Measurements from ENCODE around the gene ZBTB46.

The ZBTB46 gene

GRCh38 chr20:63694584-63695423 is 136.3 kb downstream of the ZBTB46 start:
- no peak overlapping the region for H2AFZ ChIP-seq (ENCODE audit: low read depth, low read length, severe bottlenecking)
- no peak overlapping the region for H3K9ac ChIP-seq (ENCODE audit: low read length)
- H3K79me2 ChIP-seq (ENCODE audit: insufficient read depth, low read length): no peaks in the 10 kb centered on the region
- H3K27ac ChIP-seq (ENCODE audit: low read depth, low read length): no peak overlapping the region
- H3K27me3 ChIP-seq (ENCODE audit: low read length): no peaks in the 10 kb centered on the region
- H3K9me3 ChIP-seq (ENCODE audit: insufficient read depth, low read length): no peaks in the 10 kb centered on the region
- no peaks in the 10 kb centered on the region for H3K36me3 ChIP-seq (ENCODE audit: low read length)
- TF ChIP-seq, protein P1, sequence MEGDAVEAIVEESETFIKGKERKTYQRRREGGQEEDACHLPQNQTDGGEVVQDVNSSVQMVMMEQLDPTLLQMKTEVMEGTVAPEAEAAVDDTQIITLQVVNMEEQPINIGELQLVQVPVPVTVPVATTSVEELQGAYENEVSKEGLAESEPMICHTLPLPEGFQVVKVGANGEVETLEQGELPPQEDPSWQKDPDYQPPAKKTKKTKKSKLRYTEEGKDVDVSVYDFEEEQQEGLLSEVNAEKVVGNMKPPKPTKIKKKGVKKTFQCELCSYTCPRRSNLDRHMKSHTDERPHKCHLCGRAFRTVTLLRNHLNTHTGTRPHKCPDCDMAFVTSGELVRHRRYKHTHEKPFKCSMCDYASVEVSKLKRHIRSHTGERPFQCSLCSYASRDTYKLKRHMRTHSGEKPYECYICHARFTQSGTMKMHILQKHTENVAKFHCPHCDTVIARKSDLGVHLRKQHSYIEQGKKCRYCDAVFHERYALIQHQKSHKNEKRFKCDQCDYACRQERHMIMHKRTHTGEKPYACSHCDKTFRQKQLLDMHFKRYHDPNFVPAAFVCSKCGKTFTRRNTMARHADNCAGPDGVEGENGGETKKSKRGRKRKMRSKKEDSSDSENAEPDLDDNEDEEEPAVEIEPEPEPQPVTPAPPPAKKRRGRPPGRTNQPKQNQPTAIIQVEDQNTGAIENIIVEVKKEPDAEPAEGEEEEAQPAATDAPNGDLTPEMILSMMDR (IDR thresholded peaks at IDR 0.05; ENCODE audit: insufficient read depth, low read length, poor library complexity, severe bottlenecking): no peak
- no peak for TF ChIP-seq EZH2phosphoT487 (conservative IDR thresholded peaks at IDR 0.05; ENCODE audit: low read length)
- H3F3A ChIP-seq (ENCODE audit: insufficient read depth): no peaks in the 10 kb centered on the region
- H3K9me2 ChIP-seq (replicated peaks; ENCODE audit: insufficient read depth, low read length): no peaks in the 10 kb centered on the region
- H4K20me1 ChIP-seq (ENCODE audit: low read depth, low read length): no peaks in the 10 kb centered on the region
- no peak overlapping the region for H3K4me2 ChIP-seq (ENCODE audit: low read depth, low read length, poor library complexity, severe bottlenecking)
- no peak overlapping the region for H3K4me3 ChIP-seq (ENCODE audit: insufficient read depth, low read length, poor library complexity, severe bottlenecking)

DNA sequence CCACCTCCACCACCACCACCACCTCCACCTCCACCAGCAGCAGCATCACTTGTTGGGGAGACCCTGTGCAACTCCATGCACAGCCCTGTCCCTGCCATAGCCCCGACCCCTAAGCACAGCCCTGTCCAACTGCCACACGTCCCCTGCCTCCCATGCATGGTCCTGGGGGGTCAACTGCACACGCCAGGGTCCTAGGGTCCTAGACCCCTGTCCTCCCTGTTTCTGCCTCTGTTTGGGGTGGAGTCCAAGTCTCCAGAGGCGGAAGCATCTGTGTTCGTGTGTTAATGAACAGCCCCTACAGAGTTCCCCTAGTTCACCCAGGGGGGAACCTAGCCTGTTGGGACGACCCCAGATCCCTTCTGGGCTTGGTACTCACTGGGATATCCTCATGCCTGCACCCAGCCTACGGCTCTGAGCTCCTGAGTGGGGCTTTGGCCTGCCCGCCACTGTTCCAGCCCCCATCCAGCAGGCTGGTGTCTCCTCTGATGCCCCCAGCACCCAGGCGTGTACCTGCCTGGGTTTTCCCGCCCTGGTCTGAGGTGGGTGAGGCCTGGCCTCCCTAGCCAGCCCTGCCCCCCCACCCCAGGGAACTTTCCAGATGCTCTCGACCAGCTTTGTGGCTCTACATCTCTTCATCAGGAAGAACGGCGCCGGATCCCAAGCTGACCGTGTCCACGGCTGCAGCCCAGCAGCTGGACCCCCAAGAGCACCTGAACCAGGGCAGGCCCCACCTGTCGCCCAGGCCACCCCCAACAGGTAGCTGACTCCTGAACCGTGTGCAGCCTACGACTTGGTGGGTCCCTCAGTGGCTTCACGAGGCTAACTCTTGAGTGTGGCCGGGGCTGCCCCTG is 137.1 kb downstream of the ZBTB46 start:
- no peak overlapping the region for H3K9ac ChIP-seq (ENCODE audit: low read length)
- no peaks in the 10 kb centered on the region for H3F3A ChIP-seq (ENCODE audit: insufficient read depth)
- no peaks in the 10 kb centered on the region for H3K27me3 ChIP-seq (ENCODE audit: low read length)
- H2AFZ ChIP-seq (ENCODE audit: low read depth, low read length, severe bottlenecking): no peak overlapping the region
- H3K9me2 ChIP-seq (replicated peaks; ENCODE audit: insufficient read depth, low read length): no peaks in the 10 kb centered on the region
- H3K9me3 ChIP-seq (ENCODE audit: insufficient read depth, low read length): no peaks in the 10 kb centered on the region
- H4K20me1 ChIP-seq (ENCODE audit: low read depth, low read length): no peaks in the 10 kb centered on the region
- H3K27ac ChIP-seq (ENCODE audit: low read depth, low read length): no peak overlapping the region
- H3K4me2 ChIP-seq (ENCODE audit: low read depth, low read length, poor library complexity, severe bottlenecking): no peak overlapping the region
- no peaks in the 10 kb centered on the region for H3K79me2 ChIP-seq (ENCODE audit: insufficient read depth, low read length)
- TF ChIP-seq, protein P1 (IDR thresholded peaks at IDR 0.05; ENCODE audit: insufficient read depth, low read length, poor library complexity, severe bottlenecking): no peak
- no peak for TF ChIP-seq EZH2phosphoT487 (conservative IDR thresholded peaks at IDR 0.05; ENCODE audit: low read length)
- no peaks in the 10 kb centered on the region for H3K36me3 ChIP-seq (ENCODE audit: low read length)
- no peak overlapping the region for H3K4me3 ChIP-seq (ENCODE audit: insufficient read depth, low read length, poor library complexity, severe bottlenecking)

Measured in SU-DHL-6 (cell line).